ENCODE results near the gene LYVE1. TPM values are rescaled to one million over a fixed set of nuclear protein-coding genes. Genes with fewer than 3 reads are reported as not detected.

LYVE1 gene
- total RNA-seq (101 TPM), polyA plus RNA-seq (ENCODE audit: insufficient read depth, low read depth, low replicate concordance) (10.0 TPM)
- long read RNA-seq, donor 1, partial matches to known transcripts: 17 of 21 reads
- long read RNA-seq, donor 1, other reads (novel, unspliced or antisense): 0 of 21 reads
- long read RNA-seq, donor 2, transcript LYVE1-201 (6 exons, 3,273 nt): major isoform, 11 of 17 reads
- long read RNA-seq, donor 2, partial matches to known transcripts: 5 of 17 reads
- long read RNA-seq, donor 2, other reads (novel, unspliced or antisense): 0 of 17 reads
- long read RNA-seq, donor 3, transcript LYVE1-201 (6 exons, 3,273 nt): major isoform, 23 of 37 reads
- long read RNA-seq, donor 3, partial matches to known transcripts: 14 of 37 reads
- long read RNA-seq, donor 3, other reads (novel, unspliced or antisense): 0 of 37 reads
- long read RNA-seq, donor 4, transcript LYVE1-201 (6 exons, 3,273 nt): major isoform, 15 of 30 reads
- long read RNA-seq, donor 4, partial matches to known transcripts: 15 of 30 reads
- long read RNA-seq, donor 4, other reads (novel, unspliced or antisense): 0 of 30 reads
- long read RNA-seq, donor 5, partial matches to known transcripts: 0 of 3 reads
- long read RNA-seq, donor 5, other reads (novel, unspliced or antisense): 0 of 3 reads
- long read RNA-seq, donor 6, transcript LYVE1-201 (6 exons, 3,273 nt): major isoform, 7 of 43 reads
- long read RNA-seq, donor 6, partial matches to known transcripts: 36 of 43 reads
- long read RNA-seq, donor 6, other reads (novel, unspliced or antisense): 0 of 43 reads
- long read RNA-seq, donor 7, transcript LYVE1-201 (6 exons, 3,273 nt): major isoform, 10 of 25 reads
- long read RNA-seq, donor 7, partial matches to known transcripts: 1 of 25 reads
- long read RNA-seq, donor 7, other reads (novel, unspliced or antisense): 14 of 25 reads
- long read RNA-seq, donor 8, partial matches to known transcripts: 0 of 4 reads
- long read RNA-seq, donor 8, other reads (novel, unspliced or antisense): 0 of 4 reads
- long read RNA-seq, donor 9, partial matches to known transcripts: 0 of 2 reads
- long read RNA-seq, donor 9, other reads (novel, unspliced or antisense): 0 of 2 reads
- long read RNA-seq, donor 10, transcript LYVE1-201 (6 exons, 3,273 nt): major isoform, 7 of 12 reads
- long read RNA-seq, donor 10, partial matches to known transcripts: 5 of 12 reads
- long read RNA-seq, donor 10, other reads (novel, unspliced or antisense): 0 of 12 reads

GRCh38 chr11:10568486-10568941 is at the start of gene LYVE1:
LYVE1 (minus strand) TSS chr11:10568665; CDS start chr11:10568532, 133 bp downstream.
- Histone ChIP-seq H3K9ac (ENCODE audit: low read length in 3 of 3) (peak within 1 kb of the TSS in 1 of 3 donors; percentile 9), H3K4me1 (ENCODE audit: control insufficient read depth in 2 of 3, insufficient read depth in 2 of 3, low read depth in 1 of 3, low read length in 3 of 3) (peaks cover 0 to 3% (median 2%) of the 10 kb centered on the region in 3 donors), H3K27ac (ENCODE audit: low read depth in 2 of 2, low read length in 2 of 2) (peak within 1 kb of the TSS; percentile 58 to 71), H3K36me3 (ENCODE audit: control insufficient read depth in 2 of 3, insufficient read depth in 3 of 3, low read length in 3 of 3) (no peaks in the 10 kb centered on the region), H3K4me3 (ENCODE audit: low read length in 3 of 3) (peak within 1 kb of the TSS in 1 of 3 donors; percentile 22), H3K27me3 (ENCODE audit: control insufficient read depth, insufficient read depth, low read length) (no peaks in the 10 kb centered on the region), H3K9me3 (ENCODE audit: control insufficient read depth in 2 of 3, insufficient read depth in 1 of 3, low read length in 3 of 3) (no peaks in the 10 kb centered on the region)
- FAIRE-seq (no peak), DNase-seq (peak in 2 of 5 donors; percentile 11 to 64)
- intact Hi-C loops (cut with DNase I): no loop called here
- TF ChIP-seq CTCF (IDR thresholded peaks at IDR 0.05; ENCODE audit: borderline replicate concordance, extremely low read depth, insufficient read depth): no peak

GRCh38 chr11:10617551-10617950 is 49.1 kb upstream of the LYVE1 start:
- Histone ChIP-seq H3K4me1 (ENCODE audit: control insufficient read depth in 2 of 3, insufficient read depth in 2 of 3, low read depth in 1 of 3, low read length in 3 of 3) (peaks cover 0 to 2% (median 0%) of the 10 kb centered on the region in 3 donors), H3K36me3 (ENCODE audit: control insufficient read depth in 2 of 3, insufficient read depth in 3 of 3, low read length in 3 of 3) (no peaks in the 10 kb centered on the region), H3K9me3 (ENCODE audit: control insufficient read depth in 2 of 3, insufficient read depth in 1 of 3, low read length in 3 of 3) (no peaks in the 10 kb centered on the region), H3K9ac (ENCODE audit: low read length in 3 of 3) (no peak overlapping the region), H3K27me3 (ENCODE audit: control insufficient read depth, insufficient read depth, low read length) (no peaks in the 10 kb centered on the region), H3K27ac (ENCODE audit: low read depth in 2 of 2, low read length in 2 of 2) (no peak overlapping the region), H3K4me3 (ENCODE audit: low read length in 3 of 3) (no peak overlapping the region)
- intact Hi-C loops (cut with DNase I): no loop called here
- no peak for TF ChIP-seq CTCF (IDR thresholded peaks at IDR 0.05; ENCODE audit: borderline replicate concordance, extremely low read depth, insufficient read depth)
- FAIRE-seq (no peak), DNase-seq (no peak)

GRCh38 chr11:10611979-10612862 is 43.8 kb upstream of the LYVE1 start:
- intact Hi-C loops (cut with DNase I): no loop called here
- Histone ChIP-seq H3K9ac (ENCODE audit: low read length in 3 of 3) (no peak overlapping the region), H3K4me1 (ENCODE audit: control insufficient read depth in 2 of 3, insufficient read depth in 2 of 3, low read depth in 1 of 3, low read length in 3 of 3) (no peaks in the 10 kb centered on the region), H3K36me3 (ENCODE audit: control insufficient read depth in 2 of 3, insufficient read depth in 3 of 3, low read length in 3 of 3) (no peaks in the 10 kb centered on the region), H3K27me3 (ENCODE audit: control insufficient read depth, insufficient read depth, low read length) (no peaks in the 10 kb centered on the region), H3K9me3 (ENCODE audit: control insufficient read depth in 2 of 3, insufficient read depth in 1 of 3, low read length in 3 of 3) (no peaks in the 10 kb centered on the region), H3K4me3 (ENCODE audit: low read length in 3 of 3) (no peak overlapping the region), H3K27ac (ENCODE audit: low read depth in 2 of 2, low read length in 2 of 2) (no peak overlapping the region)
- FAIRE-seq: no peak
- no peak for DNase-seq
- no peak for TF ChIP-seq CTCF (IDR thresholded peaks at IDR 0.05; ENCODE audit: borderline replicate concordance, extremely low read depth, insufficient read depth)
